Measurements from ENCODE around the gene MAGI2. TPM values are rescaled to one million over a fixed set of nuclear protein-coding genes. Genes with fewer than 3 reads are reported as not detected.

The MAGI2 gene
- total RNA-seq, 1 experiment from 2014 or later: 0.07 TPM

GRCh38 chr7:78114993-78115392 is 1338.5 kb downstream of the MAGI2 start:
- no TSS peak for BruUV-seq (replicated peaks)
- TF ChIP-seq CTCF (IDR thresholded peaks at IDR 0.05; ENCODE audit: unreplicated experiment): no peak
- Mint-ChIP-seq H3K4me3 (ENCODE audit: unreplicated experiment) (no peak overlapping the region), H3K27ac (ENCODE audit: low read depth, unreplicated experiment) (no peak overlapping the region), H3K4me1 (ENCODE audit: insufficient read depth, unreplicated experiment) (no peaks in the 10 kb centered on the region), H3K36me3 (ENCODE audit: insufficient read depth, unreplicated experiment) (no peaks in the 10 kb centered on the region), H3K27me3 (ENCODE audit: insufficient read depth, unreplicated experiment) (peaks cover 82% of the 10 kb centered on the region), H3K9me3 (ENCODE audit: unreplicated experiment) (no peaks in the 10 kb centered on the region)
- ChIA-PET POLR2A (no interaction called here), CTCF (no interaction called here)
- no peak for DNase-seq (ENCODE audit: unreplicated experiment)
- intact Hi-C loops (cut with micrococcal nuclease): no loop called here

- H3K4me1 Mint-ChIP-seq (ENCODE audit: insufficient read depth, unreplicated experiment): no peaks in the 10 kb centered on the region
- peaks cover 82% of the 10 kb centered on the region for H3K27me3 Mint-ChIP-seq (ENCODE audit: insufficient read depth, unreplicated experiment)
- intact Hi-C loops (cut with micrococcal nuclease): no loop called here
- CTCF ChIA-PET: interaction anchor here (0.6 kb wide), 2 partner anchors 14 to 444 kb away, joined by 3 read pairs; no protein-coding TSS in a partner anchor
- H3K9me3 Mint-ChIP-seq (ENCODE audit: unreplicated experiment): peaks cover 13% of the 10 kb centered on the region
- BruUV-seq (replicated peaks): no TSS peak
- no peak for TF ChIP-seq CTCF (IDR thresholded peaks at IDR 0.05; ENCODE audit: unreplicated experiment)
- no peak overlapping the region for H3K4me3 Mint-ChIP-seq (ENCODE audit: unreplicated experiment)
- no peaks in the 10 kb centered on the region for H3K36me3 Mint-ChIP-seq (ENCODE audit: insufficient read depth, unreplicated experiment)
- POLR2A ChIA-PET: no interaction called here
- no peak for DNase-seq (ENCODE audit: unreplicated experiment)
- H3K27ac Mint-ChIP-seq (ENCODE audit: low read depth, unreplicated experiment): no peak overlapping the region
Observed at GRCh38 chr7:78112488-78112887, 1341.0 kb downstream of the MAGI2 start.

GRCh38 chr7:78111386-78111785 is 1342.1 kb downstream of the MAGI2 start:
- ChIA-PET CTCF (no interaction called here), POLR2A (no interaction called here)
- no peak for TF ChIP-seq CTCF (IDR thresholded peaks at IDR 0.05; ENCODE audit: unreplicated experiment)
- no TSS peak for BruUV-seq (replicated peaks)
- Mint-ChIP-seq H3K27me3 (ENCODE audit: insufficient read depth, unreplicated experiment) (peaks cover 76% of the 10 kb centered on the region), H3K36me3 (ENCODE audit: insufficient read depth, unreplicated experiment) (no peaks in the 10 kb centered on the region), H3K4me3 (ENCODE audit: unreplicated experiment) (no peak overlapping the region), H3K27ac (ENCODE audit: low read depth, unreplicated experiment) (no peak overlapping the region), H3K4me1 (ENCODE audit: insufficient read depth, unreplicated experiment) (no peaks in the 10 kb centered on the region), H3K9me3 (ENCODE audit: unreplicated experiment) (peaks cover 15% of the 10 kb centered on the region)
- intact Hi-C loops (cut with micrococcal nuclease): no loop called here
- no peak for DNase-seq (ENCODE audit: unreplicated experiment)

- no peak for DNase-seq (ENCODE audit: unreplicated experiment)
- peaks cover 12% of the 10 kb centered on the region for H3K9me3 Mint-ChIP-seq (ENCODE audit: unreplicated experiment)
- ChIA-PET CTCF (interaction anchor here (0.6 kb wide), 1 partner anchor 123 kb away, joined by 3 read pairs; no protein-coding TSS in a partner anchor), POLR2A (no interaction called here)
- H3K27ac Mint-ChIP-seq (ENCODE audit: low read depth, unreplicated experiment): no peak overlapping the region
- H3K4me1 Mint-ChIP-seq (ENCODE audit: insufficient read depth, unreplicated experiment): no peaks in the 10 kb centered on the region
- intact Hi-C loops (cut with micrococcal nuclease): no loop called here
- no peaks in the 10 kb centered on the region for H3K36me3 Mint-ChIP-seq (ENCODE audit: insufficient read depth, unreplicated experiment)
- TF ChIP-seq CTCF (IDR thresholded peaks at IDR 0.05; ENCODE audit: unreplicated experiment): no peak
- no TSS peak for BruUV-seq (replicated peaks)
- H3K4me3 Mint-ChIP-seq (ENCODE audit: unreplicated experiment): no peak overlapping the region
- peaks cover 52% of the 10 kb centered on the region for H3K27me3 Mint-ChIP-seq (ENCODE audit: insufficient read depth, unreplicated experiment)
Observed at GRCh38 chr7:78103475-78103874, 1350.0 kb downstream of the MAGI2 start.

Data from MCF 10A (cell line).